Astrocyte (in vitro differentiated cells and primary cell): Measurements from ENCODE around the gene HSPG2.

Source experiments
- EZH2 ChIP-seq: IDR thresholded peaks from 2 replicates; pipeline ENCODE4 v1.6.1; 2012; ENCODE audit warnings: mild to moderate bottlenecking, low read length, inconsistent platforms; ENCODE audit not compliant: insufficient read depth
- TF ChIP-seq, protein P1 (sequence below): IDR thresholded peaks from 2 replicates; pipeline ENCODE4 v1.5.1; 2011; ENCODE audit warnings: low read depth, mild to moderate bottlenecking, inconsistent platforms, low read length, moderate library complexity; ENCODE audit not compliant: insufficient read depth

DNA sequence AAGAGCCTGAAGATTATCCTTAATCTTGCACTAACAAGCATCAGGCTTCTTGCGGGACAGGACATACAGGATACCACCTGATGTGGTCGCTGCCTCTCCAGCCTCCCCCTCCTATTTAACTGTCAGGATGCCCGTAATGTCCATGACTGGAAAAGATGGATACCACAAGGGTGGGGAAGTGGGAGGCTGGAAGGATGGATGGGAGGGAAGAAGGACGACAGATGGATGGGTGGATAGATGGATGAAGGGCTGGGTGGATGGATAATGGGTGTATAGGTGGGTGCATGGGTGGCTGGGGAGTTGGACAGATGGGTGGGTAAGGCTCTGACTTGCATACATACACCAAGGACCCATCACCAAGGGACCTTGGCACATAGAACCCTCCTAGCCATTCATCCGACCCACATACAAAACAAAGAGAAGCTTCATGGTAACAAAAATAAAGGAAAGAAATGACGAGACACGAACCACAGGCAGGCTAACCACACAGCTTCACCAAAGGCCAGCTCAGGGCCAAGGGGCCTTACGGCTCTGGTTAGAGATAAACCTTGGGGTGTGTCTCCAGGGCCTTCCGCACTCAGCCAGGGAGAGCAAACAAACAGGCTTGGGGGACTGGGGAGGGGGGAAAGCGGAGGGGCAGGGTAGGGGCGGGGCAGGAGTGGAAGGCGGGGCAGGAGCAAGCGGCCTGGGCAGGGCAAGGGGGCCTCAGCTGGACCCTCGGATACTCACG lies 50.5 kb downstream of the HSPG2 start:
- TF ChIP-seq EZH2, result no peak
- TF ChIP-seq, protein P1, sequence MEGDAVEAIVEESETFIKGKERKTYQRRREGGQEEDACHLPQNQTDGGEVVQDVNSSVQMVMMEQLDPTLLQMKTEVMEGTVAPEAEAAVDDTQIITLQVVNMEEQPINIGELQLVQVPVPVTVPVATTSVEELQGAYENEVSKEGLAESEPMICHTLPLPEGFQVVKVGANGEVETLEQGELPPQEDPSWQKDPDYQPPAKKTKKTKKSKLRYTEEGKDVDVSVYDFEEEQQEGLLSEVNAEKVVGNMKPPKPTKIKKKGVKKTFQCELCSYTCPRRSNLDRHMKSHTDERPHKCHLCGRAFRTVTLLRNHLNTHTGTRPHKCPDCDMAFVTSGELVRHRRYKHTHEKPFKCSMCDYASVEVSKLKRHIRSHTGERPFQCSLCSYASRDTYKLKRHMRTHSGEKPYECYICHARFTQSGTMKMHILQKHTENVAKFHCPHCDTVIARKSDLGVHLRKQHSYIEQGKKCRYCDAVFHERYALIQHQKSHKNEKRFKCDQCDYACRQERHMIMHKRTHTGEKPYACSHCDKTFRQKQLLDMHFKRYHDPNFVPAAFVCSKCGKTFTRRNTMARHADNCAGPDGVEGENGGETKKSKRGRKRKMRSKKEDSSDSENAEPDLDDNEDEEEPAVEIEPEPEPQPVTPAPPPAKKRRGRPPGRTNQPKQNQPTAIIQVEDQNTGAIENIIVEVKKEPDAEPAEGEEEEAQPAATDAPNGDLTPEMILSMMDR, result no peak
